HCT116 (cell line): ENCODE data around the gene P2RX1. TPM values are rescaled to one million over a fixed set of nuclear protein-coding genes. Genes with fewer than 3 reads are reported as not detected.

Source experiments
- ATAC-seq: fragments of 200-7000 bp; cut with Tn5 transposase; 2 replicates; pipeline ENCODE4 v1.9.1; 2020; ENCODE audit warnings: mild to moderate bottlenecking, moderate library complexity
- BruUV-seq: library from RNA; stranded (reverse); fragments of 400-500 nt; replicated peaks from 2 replicates; lab custom pipeline; 2021; lab: Mats Ljungman, UMichigan
- CTCF ChIA-PET: fragments of 300-600 bp; sonication (Branson Sonifier 250); formaldehyde crosslinking; loops from one replicate; lab custom pipeline; 2021; ENCODE audit warnings: antibody characterized with exemption; lab: Charles Lee
- POLR2A ChIA-PET: fragments of 300-600, 350-600 bp; sonication (Branson Sonifier 250); formaldehyde crosslinking; loops from one replicate; lab custom pipeline; 2021; ENCODE audit warnings: antibody characterized with exemption; lab: Charles Lee
- RAD21 ChIA-PET, 2 experiments: fragments of 300-600 bp; sonication (Branson Sonifier 250); formaldehyde crosslinking; loops; one replicate each; lab custom pipeline; 2023; ENCODE audit warnings: low total read pairs in 2 of 2; ENCODE audit not compliant: uncharacterized antibody in 2 of 2, unreplicated experiment in 2 of 2, low non-redundant PET in 1 of 2; lab: Charles Lee
- DNase-seq: peaks from one replicate; pipeline ENCODE4 v3.0.0-alpha.2; 2010; ENCODE audit warnings: low read depth, low spot score
- H2AFZ ChIP-seq: fragments of 200-600 bp; shearing (Covaris generic), sonication (generic); 2 replicates; pipeline ENCODE4 v1.6.1; 2017; ENCODE audit warnings: low read depth, mixed run types, mixed read lengths, antibody characterized with exemption, low read length; ENCODE audit not compliant: poor library complexity, severe bottlenecking
- H3K27ac ChIP-seq: 2 replicates; pipeline ENCODE4 v1.5.1; 2012; ENCODE audit warnings: low read depth, low read length
- H3K27me3 ChIP-seq: fragments of 200-600 bp; sonication (generic); 2 replicates; pipeline ENCODE4 v1.6.1; 2016; ENCODE audit warnings: mixed run types, low read length, mixed read lengths; ENCODE audit not compliant: insufficient read depth
- H3K36me3 ChIP-seq, 2 experiments: fragments of 200-500 bp in 1 of 2; fragments of 200-600 bp in 1 of 2; sonication (Bioruptor generic) in 1 of 2; sonication (generic) in 1 of 2; 2 replicates each; pipeline versions ENCODE4 v1.5.1 to v1.6.1; 2014 to 2016; ENCODE audit warnings: low read length in 2 of 2, inconsistent platforms in 1 of 2, mixed read lengths in 1 of 2, mixed run types in 1 of 2; ENCODE audit not compliant: insufficient read depth in 2 of 2, control insufficient read depth in 1 of 2
- H3K4me1 ChIP-seq, 2 experiments: fragments of 200-600 bp in 1 of 2; sonication (generic) in 1 of 2; 2 replicates each; pipeline versions ENCODE4 v1.5.1 to v1.6.1; 2012 to 2017; ENCODE audit warnings: low read length in 2 of 2, inconsistent platforms in 1 of 2, mild to moderate bottlenecking in 1 of 2, mixed read lengths in 1 of 2, mixed run types in 1 of 2, moderate library complexity in 1 of 2; ENCODE audit not compliant: insufficient read depth in 2 of 2, control insufficient read depth in 1 of 2
- H3K4me2 ChIP-seq: fragments of 200-600 bp; sonication (generic); 2 replicates; pipeline ENCODE4 v1.6.1; 2017; ENCODE audit warnings: mixed run types, low read length, mixed read lengths
- H3K4me3 ChIP-seq, 2 experiments: fragments of 200-600 bp in 1 of 2; sonication (generic) in 1 of 2; replicated peaks in 1 of 2; 2 replicates each; pipeline ENCODE4 v1.5.1; 2011 to 2016; ENCODE audit warnings: low read length in 2 of 2, control low read depth in 1 of 2, low read depth in 1 of 2, mild to moderate bottlenecking in 1 of 2, mixed read lengths in 1 of 2, mixed run types in 1 of 2
- H3K79me2 ChIP-seq: fragments of 200-600 bp; sonication (generic); 2 replicates; pipeline ENCODE4 v1.6.1; 2017; ENCODE audit warnings: mild to moderate bottlenecking, mixed run types, low read length, moderate library complexity, mixed read lengths; ENCODE audit not compliant: insufficient read depth
- H3K9ac ChIP-seq: fragments of 200-600 bp; sonication (generic); 2 replicates; pipeline ENCODE4 v1.6.1; 2016; ENCODE audit warnings: low read length, mixed read lengths
- H3K9me2 ChIP-seq: fragments of 200-600 bp; sonication (generic), shearing (Covaris generic); 2 replicates; pipeline ENCODE4 v1.6.1; 2017; ENCODE audit warnings: mixed run types, mild to moderate bottlenecking, moderate library complexity; ENCODE audit not compliant: insufficient read depth
- H3K9me3 ChIP-seq, 2 experiments: fragments of 200-500 bp in 1 of 2; fragments of 200-600 bp in 1 of 2; sonication (Bioruptor generic) in 1 of 2; sonication (generic) in 1 of 2; 2 replicates each; pipeline ENCODE4 v1.6.1; 2014 to 2017; ENCODE audit warnings: low read length in 2 of 2, mixed read lengths in 2 of 2, inconsistent platforms in 1 of 2, low read depth in 1 of 2, mild to moderate bottlenecking in 1 of 2, mixed run types in 1 of 2, moderate library complexity in 1 of 2; ENCODE audit not compliant: control insufficient read depth in 1 of 2, insufficient read depth in 1 of 2
- H4K20me1 ChIP-seq: fragments of 200-600 bp; sonication (generic), shearing (Covaris generic); 2 replicates; pipeline ENCODE4 v1.6.1; 2017; ENCODE audit warnings: mixed run types, mild to moderate bottlenecking, moderate library complexity; ENCODE audit not compliant: insufficient read depth
- ATF3 ChIP-seq: IDR thresholded peaks from 2 replicates; pipeline ENCODE4 v1.6.1; 2012
- CBX3 ChIP-seq: IDR thresholded peaks from 2 replicates; pipeline ENCODE4 v1.6.1; 2012; ENCODE audit warnings: low read depth
- CEBPB ChIP-seq: IDR thresholded peaks from 2 replicates; pipeline ENCODE4 v1.6.1; 2012; ENCODE audit warnings: low read depth
- CTCF ChIP-seq, 3 experiments: fragments of 200-600 bp in 1 of 3; sonication (generic) in 1 of 3; IDR thresholded peaks in 2 of 3; conservative IDR thresholded peaks in 1 of 3; 2 replicates each; pipeline ENCODE4 v1.5.1; 2012 to 2017; ENCODE audit warnings: low read depth in 2 of 3, low read length in 2 of 3, antibody characterized with exemption in 1 of 3, borderline replicate concordance in 1 of 3, control low read depth in 1 of 3, mild to moderate bottlenecking in 1 of 3, mixed read lengths in 1 of 3, mixed run types in 1 of 3, moderate library complexity in 1 of 3; ENCODE audit not compliant: insufficient read depth in 1 of 3
- EZH2phosphoT487 ChIP-seq: fragments of 200-600 bp; IDR thresholded peaks from 2 replicates; pipeline ENCODE4 v1.6.1; 2018; ENCODE audit warnings: antibody characterized with exemption, borderline replicate concordance
- JUND ChIP-seq: IDR thresholded peaks from 2 replicates; pipeline ENCODE4 v1.6.1; 2012
- POLR2A ChIP-seq: IDR thresholded peaks from 2 replicates; pipeline ENCODE4 v1.7.0; 2011; ENCODE audit warnings: borderline replicate concordance; ENCODE audit not compliant: insufficient read depth, insufficient read length; ENCODE audit errors: extremely low read depth
- POLR2AphosphoS5 ChIP-seq: IDR thresholded peaks from 2 replicates; pipeline ENCODE4 v1.6.1; 2011; ENCODE audit warnings: mild to moderate bottlenecking, low read depth, low read length, moderate library complexity
- REST ChIP-seq: IDR thresholded peaks from 2 replicates; pipeline ENCODE4 v1.6.1; 2012; ENCODE audit warnings: low read depth
- SP1 ChIP-seq: IDR thresholded peaks from 2 replicates; pipeline ENCODE4 v1.6.1; 2012; ENCODE audit warnings: low read depth
- SRF ChIP-seq: IDR thresholded peaks from 2 replicates; pipeline ENCODE4 v1.6.1; 2012; ENCODE audit warnings: low read depth
- YY1 ChIP-seq: IDR thresholded peaks from 2 replicates; pipeline ENCODE4 v1.6.1; 2011; ENCODE audit warnings: low read length, low read depth, moderate library complexity, mild to moderate bottlenecking; ENCODE audit not compliant: insufficient replicate concordance; ENCODE audit errors: extremely low read depth
- ZBTB33 ChIP-seq: IDR thresholded peaks from 2 replicates; pipeline ENCODE4 v1.6.1; 2011; ENCODE audit warnings: mild to moderate bottlenecking, low read length, moderate library complexity; ENCODE audit not compliant: insufficient replicate concordance; ENCODE audit errors: extremely low read depth
- ZFX ChIP-seq: fragments of 450-650 bp; IDR thresholded peaks from 2 replicates; pipeline ENCODE4 v1.6.1; 2017
- ZNF274 ChIP-seq: fragments of 200-500 bp; sonication (Bioruptor generic); IDR thresholded peaks from 2 replicates; pipeline ENCODE4 v1.6.1; 2014; ENCODE audit warnings: mild to moderate bottlenecking, low read depth, low read length, inconsistent platforms
- intact Hi-C: fragments of 100-400 bp; cut with micrococcal nuclease; formaldehyde crosslinking; loops from 2 replicates; pipeline ENCODE4 v1.10.0; 2022
- total RNA-seq: library from RNA; stranded (reverse); gene quantifications from one replicate; pipeline ENCODE4 v1.2.1, GENCODE V29; 2021; ENCODE audit not compliant: unreplicated experiment

Gene P2RX1
- total RNA-seq, 1 experiment from 2014 or later: not detected

- no peak for TF ChIP-seq ZNF274
- TF ChIP-seq REST: no peak
These were observed 43.8 kb upstream of the P2RX1 start (continued) for GRCh38 chr17:3959921-3960601.

- intact Hi-C loops: no loop called here
- no peak overlapping the region for H3K4me3 ChIP-seq
- ChIA-PET CTCF (no interaction called here), RAD21 (no interaction called here), POLR2A (interaction anchor here (0.8 kb wide), 1 partner anchor 42 kb away, joined by 3 read pairs; no protein-coding TSS in a partner anchor)
- no peak for DNase-seq
- H3K9me3 ChIP-seq: no peaks in the 10 kb centered on the region
- H3K27me3 ChIP-seq: no peaks in the 10 kb centered on the region
- peak overlapping the region; percentile 59 for H3K27ac ChIP-seq
- no peaks in the 10 kb centered on the region for H4K20me1 ChIP-seq
- no peaks in the 10 kb centered on the region for H3K36me3 ChIP-seq
- no peaks in the 10 kb centered on the region for H3K9me2 ChIP-seq
- no peak; the same call in 1 of the 2 replicates for TF ChIP-seq SP1
- TF ChIP-seq CTCF (IDR thresholded peaks at IDR 0.05 in 2 of 3, conservative IDR thresholded peaks at IDR 0.05 in 1 of 3; ENCODE audit: borderline replicate concordance in 1 of 3, insufficient read depth in 1 of 3, low read depth in 2 of 3, low read length in 2 of 3): no peak
- TF ChIP-seq POLR2AphosphoS5: no peak
- no peak for TF ChIP-seq SRF
- TF ChIP-seq CEBPB: no peak
- TF ChIP-seq ZBTB33: no peak
- no peak; the same call in 1 of the 2 replicates for TF ChIP-seq JUND
- TF ChIP-seq ZFX: no peak
- TF ChIP-seq ZNF274: no peak
- no peak for TF ChIP-seq YY1
- no peak for TF ChIP-seq ATF3
- no peak for TF ChIP-seq CBX3
- no peak for TF ChIP-seq EZH2phosphoT487
- no peak for TF ChIP-seq POLR2A
- H3K4me2 ChIP-seq: peak overlapping the region; percentile 71
- peaks cover 15 to 27% of the 10 kb centered on the region in 2 experiments for H3K4me1 ChIP-seq
- peak overlapping the region; percentile 36 for H3K9ac ChIP-seq
- no peak overlapping the region for H2AFZ ChIP-seq
- no TSS peak for BruUV-seq
- H3K79me2 ChIP-seq: no peaks in the 10 kb centered on the region
- ATAC-seq: peak; percentile 45; the same call in 1 of the 2 replicates
These were observed 43.1 kb upstream of the P2RX1 start for GRCh38 chr17:3959295-3959899.
